Activated CD8-positive, alpha-beta memory T cell treated with anti-CD3 and anti-CD28 coated beads, Interleukin-2, amount 50 U/mL, for 1 hour (primary cell): ENCODE results near the gene KISS1R.
A peak's percentile ranks its signal among the peaks of the same experiment; 100 is the strongest.
"Not testable (repeated sequence)": the region's sequence is repeated elsewhere in the genome, so short reads cannot be mapped to it uniquely, and the experiment has no call there.

ENCODE experiments used
- DNase-seq: peaks from one replicate; pipeline ENCODE4 v3.0.0-alpha.2; 2020; ENCODE audit errors: extremely low read depth

The KISS1R gene

GRCh38 chr19:881385-882071 lies 35.6 kb upstream of the KISS1R start:
- no peak for DNase-seq

- no peak for DNase-seq
Measured at GRCh38 chr19:882871-883497, 34.1 kb upstream of the KISS1R start.

- DNase-seq: no peak
Measured at GRCh38 chr19:883661-884211, 33.4 kb upstream of the KISS1R start.

- no peak for DNase-seq
Measured at GRCh38 chr19:884420-885211, 32.5 kb upstream of the KISS1R start.

GRCh38 chr19:885536-886224 lies 31.5 kb upstream of the KISS1R start:
- DNase-seq: no peak

- no peak for DNase-seq
Measured at GRCh38 chr19:887072-887471, 30.1 kb upstream of the KISS1R start.

GRCh38 chr19:887599-887998 lies 29.5 kb upstream of the KISS1R start:
- DNase-seq: no peak

- DNase-seq: peak; percentile 22
Measured at GRCh38 chr19:888581-889385, 28.4 kb upstream of the KISS1R start.

GRCh38 chr19:889662-890295 lies 27.4 kb upstream of the KISS1R start:
- DNase-seq: no peak

GRCh38 chr19:890831-891230 lies 26.3 kb upstream of the KISS1R start:
- no peak for DNase-seq

- DNase-seq: not testable (repeated sequence)
Measured at GRCh38 chr19:891421-892200, 25.5 kb upstream of the KISS1R start.

GRCh38 chr19:892243-892893 lies 24.8 kb upstream of the KISS1R start:
- no peak for DNase-seq

GRCh38 chr19:892894-893689 lies 24.0 kb upstream of the KISS1R start, which contains the start of the genes MED16 and RNU6-9:
MED16 (minus strand) TSS chr19:893187; CDS start chr19:891131, 2,056 bp downstream.
RNU6-9 (plus strand) TSS chr19:893484.
- DNase-seq: peak; percentile 77

- DNase-seq: no peak
Measured at GRCh38 chr19:896434-896833, 20.7 kb upstream of the KISS1R start.

GRCh38 chr19:896999-897398 lies 20.1 kb upstream of the KISS1R start:
- no peak for DNase-seq

- DNase-seq: no peak
Measured at GRCh38 chr19:897442-898039, 19.6 kb upstream of the KISS1R start.

GRCh38 chr19:898663-899062 lies 18.5 kb upstream of the KISS1R start:
- no peak for DNase-seq
